GM12891 (cell line): ENCODE measurements around the gene PPP2R1B.

Experiments used
- PAX5 ChIP-seq: IDR thresholded peaks from 2 replicates; pipeline ENCODE4 v1.6.1; 2011; ENCODE audit warnings: low read length, moderate library complexity, mild to moderate bottlenecking; ENCODE audit not compliant: insufficient read depth, severe bottlenecking
- POLR2A ChIP-seq: IDR thresholded peaks from 2 replicates; pipeline ENCODE4 v1.6.1; 2011; ENCODE audit warnings: low read depth, low read length, control low read depth
- POLR2AphosphoS5 ChIP-seq: IDR thresholded peaks from 2 replicates; pipeline ENCODE4 v1.6.1; 2011; ENCODE audit warnings: low read depth, low read length, control low read depth
- TAF1 ChIP-seq: IDR thresholded peaks from 2 replicates; pipeline ENCODE4 v1.6.1; 2011; ENCODE audit warnings: low read depth, low read length, control low read depth

- TF ChIP-seq POLR2AphosphoS5 (no peak), POLR2A (no peak), TAF1 (no peak), PAX5 (no peak)
Observed at GRCh38 chr11:111729831-111730311, 36.3 kb downstream of the PPP2R1B start.
